Testis (tissue), 2 donors: ENCODE data around the gene WRNIP1.

Experiments used
- POLR2A ChIP-seq: fragments of 450-650 bp; IDR thresholded peaks from one replicate; pipeline ENCODE4 v1.6.1; 2017; ENCODE audit warnings: antibody characterized with exemption, mild to moderate bottlenecking, moderate library complexity
- TF ChIP-seq, protein P1 (sequence below), 3 experiments: fragments of 450-650 bp in 2 of 3; fragments of 200-600 bp in 1 of 3; sonication (generic) in 1 of 3; IDR thresholded peaks; one replicate each; pipeline ENCODE4 v1.5.1; 2016 to 2019; ENCODE audit warnings: antibody characterized with exemption in 3 of 3, mild to moderate bottlenecking in 2 of 3, moderate library complexity in 1 of 3

DNA sequence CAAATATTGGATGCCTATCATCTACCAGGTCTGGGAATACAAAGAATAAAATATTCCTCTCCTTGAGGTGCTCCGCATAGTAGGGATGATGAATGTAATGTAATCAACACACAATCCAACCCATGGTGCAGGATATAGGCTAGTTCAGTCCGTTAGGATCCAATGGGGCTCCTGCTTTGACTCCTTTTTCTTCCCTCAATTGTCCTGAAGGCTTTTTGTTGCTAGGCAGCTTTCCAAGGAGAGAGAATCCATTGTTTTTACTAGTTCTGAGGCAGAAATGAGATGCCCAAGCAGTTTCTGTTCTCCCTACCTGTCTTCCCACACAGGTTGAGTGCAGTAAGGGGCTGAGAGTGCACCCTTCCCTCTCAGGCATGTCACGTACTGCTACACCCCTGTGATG, 12.1 kb downstream of the WRNIP1 start:
- TF ChIP-seq, protein P1, sequence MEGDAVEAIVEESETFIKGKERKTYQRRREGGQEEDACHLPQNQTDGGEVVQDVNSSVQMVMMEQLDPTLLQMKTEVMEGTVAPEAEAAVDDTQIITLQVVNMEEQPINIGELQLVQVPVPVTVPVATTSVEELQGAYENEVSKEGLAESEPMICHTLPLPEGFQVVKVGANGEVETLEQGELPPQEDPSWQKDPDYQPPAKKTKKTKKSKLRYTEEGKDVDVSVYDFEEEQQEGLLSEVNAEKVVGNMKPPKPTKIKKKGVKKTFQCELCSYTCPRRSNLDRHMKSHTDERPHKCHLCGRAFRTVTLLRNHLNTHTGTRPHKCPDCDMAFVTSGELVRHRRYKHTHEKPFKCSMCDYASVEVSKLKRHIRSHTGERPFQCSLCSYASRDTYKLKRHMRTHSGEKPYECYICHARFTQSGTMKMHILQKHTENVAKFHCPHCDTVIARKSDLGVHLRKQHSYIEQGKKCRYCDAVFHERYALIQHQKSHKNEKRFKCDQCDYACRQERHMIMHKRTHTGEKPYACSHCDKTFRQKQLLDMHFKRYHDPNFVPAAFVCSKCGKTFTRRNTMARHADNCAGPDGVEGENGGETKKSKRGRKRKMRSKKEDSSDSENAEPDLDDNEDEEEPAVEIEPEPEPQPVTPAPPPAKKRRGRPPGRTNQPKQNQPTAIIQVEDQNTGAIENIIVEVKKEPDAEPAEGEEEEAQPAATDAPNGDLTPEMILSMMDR (IDR thresholded peaks at IDR 0.05): no peak
- TF ChIP-seq POLR2A: no peak
